GM18868 (cell line): ENCODE results near the gene GGA2.
A peak's percentile ranks its signal among the peaks of the same experiment; 100 is the strongest.
"Not testable (repeated sequence)": the region's sequence is repeated elsewhere in the genome, so short reads cannot be mapped to it uniquely, and the experiment has no call there.

Experiments used
- ATAC-seq: cut with Tn5 transposase; IDR thresholded peaks from one replicate; pipeline ENCODE4 v1.9.1; 2021; ENCODE audit warnings: mild to moderate bottlenecking, moderate library complexity; ENCODE audit not compliant: unreplicated experiment

GGA2 gene

GRCh38 chr16:23482778-23483177 is 27.5 kb downstream of the GGA2 start:
- no peak for ATAC-seq

GRCh38 chr16:23480257-23480656 is 30.0 kb downstream of the GGA2 start:
- ATAC-seq: no peak

- no peak for ATAC-seq
Measured at GRCh38 chr16:23479138-23479537, 31.2 kb downstream of the GGA2 start.

GRCh38 chr16:23478566-23478965 is 31.7 kb downstream of the GGA2 start:
- no peak for ATAC-seq

GRCh38 chr16:23476289-23476688 is 34.0 kb downstream of the GGA2 start:
- ATAC-seq: no peak

- no peak for ATAC-seq
Measured at GRCh38 chr16:23469814-23470213, 40.5 kb downstream of the GGA2 start.

GRCh38 chr16:23466162-23466885 is 44.0 kb downstream of the GGA2 start:
- no peak for ATAC-seq

- no peak for ATAC-seq
Measured at GRCh38 chr16:23465179-23465578, 45.1 kb downstream of the GGA2 start.

GRCh38 chr16:23464196-23464595 is 46.1 kb downstream of the GGA2 start:
- ATAC-seq: no peak

GRCh38 chr16:23462994-23463393 is 47.3 kb downstream of the GGA2 start:
- ATAC-seq: not testable (repeated sequence)

GRCh38 chr16:23453338-23454052 is 56.8 kb downstream of the GGA2 start:
- no peak for ATAC-seq

- ATAC-seq: peak; percentile 88
Measured at GRCh38 chr16:23452572-23453337, 57.5 kb downstream of the GGA2 start, which contains the start of gene COG7. TSS of gene COG7 (minus strand) at chr16:23453189. CDS start at chr16:23452994, 195 bp downstream.

- ATAC-seq: no peak
Measured at GRCh38 chr16:23452221-23452571, 58.1 kb downstream of the GGA2 start.

- ATAC-seq: no peak
Measured at GRCh38 chr16:23448392-23448791, 61.9 kb downstream of the GGA2 start.

- ATAC-seq: not testable (repeated sequence)
Measured at GRCh38 chr16:23437542-23437941, 72.8 kb downstream of the GGA2 start.

- ATAC-seq: no peak
Measured at GRCh38 chr16:23436951-23437350, 73.3 kb downstream of the GGA2 start.

GRCh38 chr16:23435500-23435899 is 74.8 kb downstream of the GGA2 start:
- ATAC-seq: no peak

GRCh38 chr16:23434380-23434779 is 75.9 kb downstream of the GGA2 start:
- no peak for ATAC-seq

GRCh38 chr16:23433261-23433920 is 76.9 kb downstream of the GGA2 start:
- ATAC-seq: no peak

GRCh38 chr16:23432176-23433128 is 77.8 kb downstream of the GGA2 start:
- no peak for ATAC-seq
